HG03280 (cell line): ENCODE results near the gene SLC25A22.

ENCODE experiments used
- ATAC-seq: cut with Tn5 transposase; IDR thresholded peaks from one replicate; pipeline ENCODE4 v1.9.1; 2021; ENCODE audit warnings: mild to moderate bottlenecking, moderate library complexity; ENCODE audit not compliant: unreplicated experiment

Gene SLC25A22

GRCh38 chr11:761526-762108 lies 36.5 kb downstream of the SLC25A22 start:
- no peak for ATAC-seq

GRCh38 chr11:760236-760635 lies 37.8 kb downstream of the SLC25A22 start:
- ATAC-seq: no peak

- no peak for ATAC-seq
These were observed 48.4 kb downstream of the SLC25A22 start for GRCh38 chr11:749731-750130.

GRCh38 chr11:748007-748359 lies 50.1 kb downstream of the SLC25A22 start:
- ATAC-seq: no peak

GRCh38 chr11:747158-748006 lies 50.7 kb downstream of the SLC25A22 start, which contains the start of gene TALDO1:
TSS of gene TALDO1 (plus strand) at chr11:747464. CDS start at chr11:747482, 18 bp downstream.
- peak; percentile 94 for ATAC-seq

- peak; percentile 8 for ATAC-seq
These were observed 51.6 kb downstream of the SLC25A22 start for GRCh38 chr11:746289-747157.

GRCh38 chr11:745428-745827 lies 52.7 kb downstream of the SLC25A22 start:
- no peak for ATAC-seq

GRCh38 chr11:742571-743201 lies 55.4 kb downstream of the SLC25A22 start:
- ATAC-seq: no peak

- ATAC-seq: no peak
These were observed 55.9 kb downstream of the SLC25A22 start for GRCh38 chr11:742156-742546.
